NCI-H345 (cell line): ENCODE results near the gene UBE2QL1.

ENCODE experiments used
- DNase-seq: peaks from one replicate; lab custom pipeline; 2025; lab: John Stamatoyannopoulos, UW

The UBE2QL1 gene

GRCh38 chr5:6455571-6456200 lies 7.0 kb downstream of the UBE2QL1 start:
- DNase-seq: no peak

GRCh38 chr5:6456766-6457370 lies 8.2 kb downstream of the UBE2QL1 start:
- DNase-seq: no peak

GRCh38 chr5:6457592-6457991 lies 8.9 kb downstream of the UBE2QL1 start:
- DNase-seq: no peak

GRCh38 chr5:6458833-6459232 lies 10.2 kb downstream of the UBE2QL1 start:
- no peak for DNase-seq

- no peak for DNase-seq
Measured at GRCh38 chr5:6459896-6460295, 11.2 kb downstream of the UBE2QL1 start.

GRCh38 chr5:6461006-6461405 lies 12.3 kb downstream of the UBE2QL1 start:
- no peak for DNase-seq

- DNase-seq: no peak
Measured at GRCh38 chr5:6461793-6462650, 13.4 kb downstream of the UBE2QL1 start.

GRCh38 chr5:6462671-6463070 lies 14.0 kb downstream of the UBE2QL1 start:
- no peak for DNase-seq

GRCh38 chr5:6464441-6464840 lies 15.8 kb downstream of the UBE2QL1 start:
- no peak for DNase-seq

GRCh38 chr5:6465831-6466790 lies 17.5 kb downstream of the UBE2QL1 start:
- DNase-seq: no peak

GRCh38 chr5:6466975-6467567 lies 18.4 kb downstream of the UBE2QL1 start:
- DNase-seq: no peak

GRCh38 chr5:6467591-6467990 lies 18.9 kb downstream of the UBE2QL1 start:
- no peak for DNase-seq

GRCh38 chr5:6468104-6468503 lies 19.4 kb downstream of the UBE2QL1 start:
- no peak for DNase-seq

GRCh38 chr5:6468870-6469269 lies 20.2 kb downstream of the UBE2QL1 start:
- no peak for DNase-seq

GRCh38 chr5:6469836-6470235 lies 21.2 kb downstream of the UBE2QL1 start:
- DNase-seq: no peak

- DNase-seq: no peak
Measured at GRCh38 chr5:6470672-6471071, 22.0 kb downstream of the UBE2QL1 start.

GRCh38 chr5:6471252-6471651 lies 22.6 kb downstream of the UBE2QL1 start:
- DNase-seq: no peak

GRCh38 chr5:6472792-6473191 lies 24.1 kb downstream of the UBE2QL1 start:
- no peak for DNase-seq

GRCh38 chr5:6473284-6473683 lies 24.6 kb downstream of the UBE2QL1 start:
- DNase-seq: no peak

GRCh38 chr5:6475626-6476312 lies 27.1 kb downstream of the UBE2QL1 start:
- peak; percentile 34 for DNase-seq

GRCh38 chr5:6476313-6476661 lies 27.6 kb downstream of the UBE2QL1 start:
- DNase-seq: no peak
